Stomach (tissue), 4 donors: ENCODE data around the gene ACVR1B.

Experiments used
- POLR2AphosphoS5 ChIP-seq, 3 donors: sonication (generic); formaldehyde crosslinking; IDR thresholded peaks; one replicate each; pipeline ENCODE4 v1.6.1; 2016; ENCODE audit warnings: antibody characterized with exemption in 3 of 3
- TF ChIP-seq, protein P1 (sequence below), 7 experiments: fragments of 450-650 bp in 4 of 7; fragments of 200-600 bp in 3 of 7; sonication (generic) in 3 of 7; IDR thresholded peaks; one replicate each; pipeline ENCODE4 v1.5.1; 2016 to 2019; ENCODE audit warnings: antibody characterized with exemption in 7 of 7, control low read depth in 2 of 7, mild to moderate bottlenecking in 1 of 7

DNA sequence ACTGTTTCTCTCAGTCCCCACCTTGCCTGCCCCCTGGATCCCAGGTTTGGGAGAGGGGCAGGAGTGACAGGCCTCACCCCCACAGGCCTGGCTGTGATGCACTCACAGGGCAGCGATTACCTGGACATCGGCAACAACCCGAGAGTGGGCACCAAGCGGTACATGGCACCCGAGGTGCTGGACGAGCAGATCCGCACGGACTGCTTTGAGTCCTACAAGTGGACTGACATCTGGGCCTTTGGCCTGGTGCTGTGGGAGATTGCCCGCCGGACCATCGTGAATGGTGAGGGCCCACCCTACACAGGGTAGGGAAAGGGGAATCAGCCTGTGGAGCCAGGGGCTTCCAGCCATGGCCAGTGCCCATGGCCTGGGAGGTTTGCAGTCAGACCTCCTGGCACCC, 35.5 kb upstream of the ACVR1B start:
- TF ChIP-seq, protein P1, sequence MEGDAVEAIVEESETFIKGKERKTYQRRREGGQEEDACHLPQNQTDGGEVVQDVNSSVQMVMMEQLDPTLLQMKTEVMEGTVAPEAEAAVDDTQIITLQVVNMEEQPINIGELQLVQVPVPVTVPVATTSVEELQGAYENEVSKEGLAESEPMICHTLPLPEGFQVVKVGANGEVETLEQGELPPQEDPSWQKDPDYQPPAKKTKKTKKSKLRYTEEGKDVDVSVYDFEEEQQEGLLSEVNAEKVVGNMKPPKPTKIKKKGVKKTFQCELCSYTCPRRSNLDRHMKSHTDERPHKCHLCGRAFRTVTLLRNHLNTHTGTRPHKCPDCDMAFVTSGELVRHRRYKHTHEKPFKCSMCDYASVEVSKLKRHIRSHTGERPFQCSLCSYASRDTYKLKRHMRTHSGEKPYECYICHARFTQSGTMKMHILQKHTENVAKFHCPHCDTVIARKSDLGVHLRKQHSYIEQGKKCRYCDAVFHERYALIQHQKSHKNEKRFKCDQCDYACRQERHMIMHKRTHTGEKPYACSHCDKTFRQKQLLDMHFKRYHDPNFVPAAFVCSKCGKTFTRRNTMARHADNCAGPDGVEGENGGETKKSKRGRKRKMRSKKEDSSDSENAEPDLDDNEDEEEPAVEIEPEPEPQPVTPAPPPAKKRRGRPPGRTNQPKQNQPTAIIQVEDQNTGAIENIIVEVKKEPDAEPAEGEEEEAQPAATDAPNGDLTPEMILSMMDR (IDR thresholded peaks at IDR 0.05): no peak
- TF ChIP-seq POLR2AphosphoS5 (IDR thresholded peaks at IDR 0.05): no peak
